Measurements from ENCODE around the gene AP4S1.
"Not testable (repeated sequence)": the region's sequence is repeated elsewhere in the genome, so short reads cannot be mapped to it uniquely, and the experiment has no call there.

AP4S1 gene

GRCh38 chr14:31045501-31046080 lies 20.1 kb downstream of the AP4S1 start:
- no peak for DNase-seq

- DNase-seq, result no peak
Observed at GRCh38 chr14:31047503-31047902, 22.1 kb downstream of the AP4S1 start.

DNA sequence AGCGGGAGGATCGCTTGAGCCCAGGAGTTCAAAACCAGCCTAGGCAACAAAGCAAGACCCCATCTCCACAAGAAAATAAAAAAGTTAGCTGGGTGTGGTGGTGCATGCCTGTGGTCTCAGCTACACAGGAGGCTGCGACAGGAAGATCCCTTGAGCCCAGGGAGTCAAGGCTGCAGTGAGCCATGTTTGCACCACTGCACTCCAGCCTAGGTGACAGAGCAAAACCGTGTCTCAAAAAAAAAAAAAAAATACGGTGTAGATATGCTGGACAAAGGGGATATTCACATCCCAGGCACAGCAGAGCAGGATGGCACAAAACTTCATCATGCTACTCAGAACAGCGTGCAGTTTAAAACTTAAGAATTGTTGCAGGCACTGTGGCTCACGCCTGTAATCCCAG lies 25.6 kb downstream of the AP4S1 start:
- no peak for DNase-seq

- DNase-seq, result no peak
Observed at GRCh38 chr14:31051511-31051910, 26.1 kb downstream of the AP4S1 start.

- not testable (repeated sequence) for DNase-seq
Observed at GRCh38 chr14:31052905-31053586, 27.6 kb downstream of the AP4S1 start.

- DNase-seq, result no peak
Observed at GRCh38 chr14:31057035-31057434, 31.6 kb downstream of the AP4S1 start.

GRCh38 chr14:31057701-31058364 lies 32.4 kb downstream of the AP4S1 start:
- no peak for DNase-seq

- no peak for DNase-seq
Observed at GRCh38 chr14:31059152-31059924, 33.9 kb downstream of the AP4S1 start.

DNA sequence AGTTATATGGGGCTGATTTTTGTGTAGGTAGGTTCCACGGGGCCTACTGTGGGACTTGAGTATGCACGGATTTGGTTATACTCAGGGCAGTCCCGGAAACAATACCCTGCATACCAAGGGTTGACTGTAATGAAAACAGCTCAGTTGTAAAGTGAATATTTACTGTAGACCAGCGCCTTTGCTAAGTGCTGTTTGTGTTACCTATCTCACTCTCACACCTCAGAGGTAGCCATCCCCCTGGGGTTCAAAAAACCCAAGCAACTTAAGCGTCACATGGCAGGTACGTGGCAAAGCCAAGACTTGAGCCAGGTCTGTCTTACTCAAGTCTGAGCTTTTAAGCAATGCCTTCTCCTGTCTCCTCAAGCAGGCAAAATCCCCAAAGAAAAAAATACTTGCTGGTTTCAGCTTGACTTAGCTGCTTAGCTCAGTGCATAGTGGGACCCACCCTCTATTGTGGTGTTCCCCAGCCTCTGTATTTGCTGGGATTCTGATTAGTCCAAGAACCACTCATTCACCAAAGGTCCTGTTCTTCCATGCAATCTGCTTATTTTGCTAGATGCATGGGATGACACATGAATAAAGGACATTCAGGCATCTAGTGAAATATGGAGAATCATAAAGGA lies 34.9 kb downstream of the AP4S1 start:
- no peak for DNase-seq

DNA sequence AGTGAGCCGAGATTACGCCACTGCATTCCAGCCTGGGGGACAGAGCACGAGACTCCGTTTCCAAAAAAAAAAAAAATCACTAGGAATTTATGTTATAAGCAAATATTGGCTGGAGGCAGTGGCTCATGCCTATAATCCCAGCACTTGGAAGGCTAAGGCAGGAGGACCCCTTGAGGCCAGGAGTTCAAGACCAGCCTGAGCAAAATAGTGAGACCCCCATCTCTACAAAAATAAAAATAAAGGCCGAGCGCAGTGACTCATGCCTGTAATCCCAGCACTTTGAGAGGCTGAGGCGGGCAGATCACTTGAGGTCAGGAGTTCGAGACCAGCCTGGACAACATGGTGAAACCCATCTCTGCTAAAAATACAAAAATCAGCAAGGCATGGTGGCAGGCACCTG lies 37.5 kb downstream of the AP4S1 start:
- DNase-seq, result not testable (repeated sequence)

GRCh38 chr14:31068235-31068634 lies 42.8 kb downstream of the AP4S1 start:
- DNase-seq, result no peak

DNA sequence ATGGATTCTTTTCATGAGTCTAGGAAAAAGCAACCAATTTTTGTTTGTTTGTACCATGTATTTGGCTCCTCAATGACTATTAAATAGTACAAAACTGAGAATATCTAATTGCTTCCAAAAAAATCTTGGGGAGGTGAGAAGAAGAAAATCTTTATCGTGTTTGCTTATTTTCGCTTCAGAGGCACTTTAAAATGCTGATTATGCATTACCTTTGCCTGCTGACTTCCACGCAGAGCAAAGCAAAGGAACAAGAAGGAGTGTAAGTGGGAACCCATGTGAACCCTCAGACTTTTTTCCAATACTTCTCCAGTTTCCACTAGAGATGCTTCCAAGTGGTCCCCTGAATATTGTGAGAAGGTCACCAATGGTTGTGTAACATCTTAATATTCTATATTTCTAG lies 43.9 kb downstream of the AP4S1 start:
- no peak for DNase-seq

GRCh38 chr14:31070431-31070830 lies 45.0 kb downstream of the AP4S1 start:
- no peak for DNase-seq

- DNase-seq, result no peak
Observed at GRCh38 chr14:31071151-31071550, 45.7 kb downstream of the AP4S1 start.

DNA sequence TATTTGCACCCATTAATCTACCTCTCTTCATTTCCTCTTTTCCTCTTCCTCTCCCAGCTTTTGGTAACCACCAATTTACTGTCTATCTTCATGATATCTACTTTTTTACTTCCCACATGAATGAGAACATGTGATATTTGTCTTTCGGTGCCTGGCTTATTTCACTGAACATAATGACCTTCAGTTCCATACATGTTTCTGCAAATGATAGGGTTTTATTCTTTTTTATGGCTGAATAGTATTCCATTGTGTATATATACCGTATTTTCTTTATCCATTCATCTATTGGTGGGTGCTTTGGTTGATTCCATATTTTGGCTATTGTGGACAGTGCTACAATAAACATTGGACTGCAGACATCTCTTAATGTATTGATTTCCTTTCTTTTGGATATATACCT lies 49.7 kb downstream of the AP4S1 start:
- no peak for DNase-seq

- DNase-seq, result no peak
Observed at GRCh38 chr14:31078766-31079165, 53.3 kb downstream of the AP4S1 start.

GRCh38 chr14:31080056-31080455 lies 54.6 kb downstream of the AP4S1 start:
- DNase-seq, result no peak

- no peak for DNase-seq
Observed at GRCh38 chr14:31080484-31080883, 55.0 kb downstream of the AP4S1 start.

DNA sequence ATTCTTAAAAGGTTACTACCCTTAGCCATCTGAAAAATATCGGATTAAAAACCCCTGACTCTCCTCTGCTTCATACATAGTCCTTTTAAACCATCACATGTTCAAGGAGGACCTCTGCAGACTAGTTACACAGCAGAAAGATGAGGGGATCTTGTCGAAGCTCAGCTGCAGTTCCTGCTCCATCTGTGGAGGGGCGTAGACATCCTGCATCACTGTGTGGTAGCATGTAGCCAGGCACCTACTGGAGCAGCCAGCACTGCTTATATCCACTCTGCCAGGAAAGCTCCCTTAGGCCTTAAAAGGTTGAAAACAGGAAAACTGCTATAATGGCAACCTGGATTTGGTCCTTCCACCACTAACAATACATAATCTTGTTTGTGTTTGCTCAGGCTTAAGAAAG lies 58.3 kb downstream of the AP4S1 start:
- no peak for DNase-seq

GRCh38 chr14:31084385-31084784 lies 58.9 kb downstream of the AP4S1 start:
- DNase-seq, result no peak

DNA sequence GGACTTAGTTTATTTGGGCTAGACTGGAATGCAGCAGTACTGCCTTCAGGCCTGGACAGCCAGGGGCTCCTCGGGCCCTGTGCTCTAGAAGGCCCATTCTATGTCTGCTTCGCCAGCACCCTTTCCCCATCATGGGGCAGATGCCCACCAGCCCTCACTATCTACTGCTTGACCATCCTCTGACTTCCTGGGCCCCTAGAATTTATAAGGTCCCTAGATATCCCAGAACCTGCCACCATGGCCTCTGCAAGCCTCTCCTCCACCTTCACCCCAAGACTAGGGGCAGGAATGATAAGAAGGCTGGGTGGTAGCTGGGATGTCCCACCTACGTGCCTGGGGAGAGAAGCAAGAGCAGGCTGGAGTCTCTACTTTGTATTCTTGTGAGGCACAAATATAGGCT lies 59.6 kb downstream of the AP4S1 start:
- no peak for DNase-seq

- not testable (repeated sequence) for DNase-seq
Observed at GRCh38 chr14:31086466-31086865, 61.0 kb downstream of the AP4S1 start.

Measured in GOT3 (cell line).